Keratinocyte (primary cell): ENCODE results near the gene ABHD17B. TPM values are rescaled to one million over a fixed set of nuclear protein-coding genes. Genes with fewer than 3 reads are reported as not detected.

Source experiments
- DNase-seq: peaks from one replicate; pipeline ENCODE4 v3.0.0-alpha.2; 2011; ENCODE audit warnings: low read depth, missing footprints, low spot score
- FAIRE-seq: peaks from 2 replicates; lab custom pipeline; 2011; peaks lifted over from hg19 to GRCh38; lab: Jason Lieb, UNC
- H2AFZ ChIP-seq: 2 replicates; pipeline ENCODE4 v1.6.0; 2012; ENCODE audit warnings: low read length, control low read depth, inconsistent platforms; ENCODE audit not compliant: control insufficient read depth
- H3K27ac ChIP-seq: 2 replicates; pipeline ENCODE4 v1.5.1; 2011; ENCODE audit warnings: low read length; ENCODE audit not compliant: control insufficient read depth, insufficient read depth
- H3K27me3 ChIP-seq: 3 replicates; pipeline ENCODE4 v1.6.0; 2011; ENCODE audit warnings: low read length; ENCODE audit not compliant: control insufficient read depth, insufficient read depth; ENCODE audit errors: extremely low read depth
- H3K36me3 ChIP-seq, 2 experiments: 2 replicates in 1 of 2; 3 replicates in 1 of 2; pipeline ENCODE4 v1.5.1; 2011; ENCODE audit warnings: low read length in 2 of 2, mild to moderate bottlenecking in 1 of 2; ENCODE audit not compliant: control insufficient read depth in 2 of 2, insufficient read depth in 2 of 2; ENCODE audit errors: extremely low read depth in 1 of 2
- H3K4me1 ChIP-seq: 3 replicates; pipeline ENCODE4 v1.5.1; 2011; ENCODE audit warnings: low read length; ENCODE audit not compliant: control insufficient read depth, insufficient read depth; ENCODE audit errors: extremely low read depth
- H3K4me2 ChIP-seq: 3 replicates; pipeline ENCODE4 v1.6.0; 2011; ENCODE audit warnings: low read depth, low read length; ENCODE audit not compliant: control insufficient read depth, insufficient read depth; ENCODE audit errors: extremely low read depth
- H3K4me3 ChIP-seq, 3 experiments: fragments of 200-600 bp in 1 of 3; sonication (generic) in 1 of 3; 2 replicates in 2 of 3; 3 replicates in 1 of 3; pipeline ENCODE4 v1.5.1; 2011 to 2016; ENCODE audit warnings: low read length in 3 of 3, mild to moderate bottlenecking in 3 of 3, control low read depth in 2 of 3, inconsistent platforms in 1 of 3, low read depth in 1 of 3, mixed read lengths in 1 of 3, mixed run types in 1 of 3, moderate library complexity in 1 of 3; ENCODE audit not compliant: control insufficient read depth in 2 of 3, insufficient read depth in 2 of 3; ENCODE audit errors: extremely low read depth in 1 of 3
- H3K79me2 ChIP-seq: 2 replicates; pipeline ENCODE4 v1.6.0; 2012; ENCODE audit warnings: low read length; ENCODE audit not compliant: control insufficient read depth, insufficient read depth
- H3K9ac ChIP-seq: 3 replicates; pipeline ENCODE4 v1.6.0; 2011; ENCODE audit warnings: low read length; ENCODE audit not compliant: control insufficient read depth, insufficient read depth; ENCODE audit errors: extremely low read depth
- H3K9me1 ChIP-seq: 3 replicates; pipeline ENCODE4 v1.6.0; 2011; ENCODE audit warnings: low read length; ENCODE audit not compliant: control insufficient read depth, insufficient read depth; ENCODE audit errors: extremely low read depth
- H3K9me3 ChIP-seq: 2 replicates; pipeline ENCODE4 v1.5.1; 2012; ENCODE audit warnings: low read depth, low read length; ENCODE audit not compliant: control insufficient read depth
- H4K20me1 ChIP-seq: 3 replicates; pipeline ENCODE4 v1.6.0; 2011; ENCODE audit warnings: low read length; ENCODE audit not compliant: control insufficient read depth, insufficient read depth; ENCODE audit errors: extremely low read depth
- CTCF ChIP-seq, 3 experiments: IDR thresholded peaks in 1 of 3; conservative IDR thresholded peaks in 1 of 3; optimal IDR thresholded peaks in 1 of 3; 2 replicates in 2 of 3; 3 replicates in 1 of 3; pipeline versions ENCODE3 to v1.5.1; 2011; ENCODE audit warnings: low read length in 3 of 3, mild to moderate bottlenecking in 3 of 3, moderate library complexity in 2 of 3, control low read depth in 1 of 3, inconsistent platforms in 1 of 3; ENCODE audit not compliant: insufficient read depth in 2 of 3; ENCODE audit errors: extremely low read depth in 1 of 3
- EZH2 ChIP-seq: IDR thresholded peaks from one replicate; pipeline ENCODE4 v1.6.1; 2012; ENCODE audit warnings: inconsistent platforms, mild to moderate bottlenecking, low read length, moderate library complexity
- dilution Hi-C: fragments of 300-500 bp; cut with MboI; formaldehyde crosslinking; loops from one replicate; pipeline ENCODE4 v1.7.0; 2020; ENCODE audit warnings: low sequenced_read_pairs; ENCODE audit not compliant: extremely low pct_ligation_motif_present
- polyA plus RNA-seq, 5 experiments: library from polyadenylated mRNA; depleted of rRNA in 3 of 5; stranded (reverse) in 3 of 5; stranded (forward) in 1 of 5; unstranded in 1 of 5; fragments of >200 nt; gene quantifications; 1 replicate in 1 of 5; 2 replicates in 3 of 5; 3 replicates in 1 of 5; pipeline versions ENCODE4 v1.2.1 to v1.2.3, GENCODE V29; 2011 to 2012; ENCODE audit warnings: missing spikeins in 2 of 5, low read depth in 1 of 5, low replicate concordance in 1 of 5

ABHD17B gene
- polyA plus RNA-seq, 1 donor (not counting 4 experiments of a cell fraction or from before 2014, with no cell fraction given): 16.3 TPM

- FAIRE-seq: no peak
Measured at GRCh38 chr9:71857159-71857558, 53.8 kb downstream of the ABHD17B start.

GRCh38 chr9:71854811-71855210 lies 56.2 kb downstream of the ABHD17B start:
- no peak for FAIRE-seq

More at GRCh38 chr9:71857159-71857558, 53.8 kb downstream of the ABHD17B start:
- Histone ChIP-seq H3K9me1 (no peaks in the 10 kb centered on the region), H3K27ac (no peak overlapping the region), H2AFZ (no peak overlapping the region), H3K36me3 (no peaks in the 10 kb centered on the region), H3K9me3 (peaks cover 2% of the 10 kb centered on the region), H3K79me2 (no peaks in the 10 kb centered on the region), H3K4me3 (no peak overlapping the region), H4K20me1 (no peaks in the 10 kb centered on the region), H3K9ac (no peak overlapping the region), H3K4me1 (no peaks in the 10 kb centered on the region), H3K27me3 (no peaks in the 10 kb centered on the region), H3K4me2 (no peak overlapping the region)
- dilution Hi-C loops: no loop called here
- DNase-seq: no peak
- TF ChIP-seq EZH2 (no peak), CTCF (optimal IDR thresholded peaks at IDR 0.05 in 1 of 3, IDR thresholded peaks at IDR 0.05 in 1 of 3, conservative IDR thresholded peaks at IDR 0.05 in 1 of 3; ENCODE audit: extremely low read depth in 1 of 3, insufficient read depth in 2 of 3, low read length in 3 of 3) (no peak)

More at GRCh38 chr9:71854811-71855210, 56.2 kb downstream of the ABHD17B start:
- Histone ChIP-seq H3K27me3 (no peaks in the 10 kb centered on the region), H3K9ac (no peak overlapping the region), H3K4me1 (no peaks in the 10 kb centered on the region), H3K9me1 (no peaks in the 10 kb centered on the region), H3K4me2 (no peak overlapping the region), H3K36me3 (no peaks in the 10 kb centered on the region), H3K27ac (no peak overlapping the region), H3K9me3 (peaks cover 2% of the 10 kb centered on the region), H4K20me1 (no peaks in the 10 kb centered on the region), H2AFZ (no peak overlapping the region), H3K79me2 (no peaks in the 10 kb centered on the region), H3K4me3 (no peak overlapping the region)
- TF ChIP-seq EZH2 (no peak), CTCF (optimal IDR thresholded peaks at IDR 0.05 in 1 of 3, IDR thresholded peaks at IDR 0.05 in 1 of 3, conservative IDR thresholded peaks at IDR 0.05 in 1 of 3; ENCODE audit: extremely low read depth in 1 of 3, insufficient read depth in 2 of 3, low read length in 3 of 3) (no peak)
- dilution Hi-C loops: no loop called here
- DNase-seq: no peak
